GM12878 (cell line): ENCODE results near the gene LGMN. TPM values are rescaled to one million over a fixed set of nuclear protein-coding genes. Genes with fewer than 3 reads are reported as not detected.

Source experiments
- ATAC-seq: fragments of 200-7000 bp; cut with Tn5 transposase; 3 replicates; pipeline ENCODE4 v1.9.1; 2020; ENCODE audit warnings: mild to moderate bottlenecking, moderate library complexity
- BruUV-seq: library from RNA; stranded (reverse); fragments of 400-500 nt; replicated peaks from 2 replicates; lab custom pipeline; 2021; lab: Mats Ljungman, UMichigan
- CTCF ChIA-PET: fragments of 300-600 bp; sonication (Branson Sonifier 250); formaldehyde crosslinking; extraction: SDS; loops from one replicate; lab custom pipeline; 2021; ENCODE audit warnings: inconsistent platforms; lab: Yijun Ruan, JAX
- POLR2A ChIA-PET: fragments of 350-600 bp; formaldehyde crosslinking; extraction: SDS; loops from one replicate; lab custom pipeline; 2021; ENCODE audit warnings: inconsistent platforms; lab: Charles Lee
- RAD21 ChIA-PET: fragments of 300-600 bp; sonication (Branson Sonifier 250); formaldehyde crosslinking; loops from one replicate; lab custom pipeline; 2023; ENCODE audit warnings: antibody characterized with exemption; ENCODE audit not compliant: unreplicated experiment; lab: Charles Lee
- SMC1A ChIA-PET: fragments of 300-600 bp; sonication (Branson Sonifier 250); formaldehyde crosslinking; loops from one replicate; lab custom pipeline; 2023; ENCODE audit not compliant: unreplicated experiment, uncharacterized antibody; lab: Charles Lee
- DNase-seq: peaks from one replicate; pipeline ENCODE4 v3.0.0-alpha.2; 2011; ENCODE audit warnings: low read depth, low spot score
- FAIRE-seq: peaks from 3 replicates; lab custom pipeline; 2011; peaks lifted over from hg19 to GRCh38; lab: Jason Lieb, UNC
- H2AFZ ChIP-seq: 2 replicates; pipeline ENCODE4 v1.6.0; 2011; ENCODE audit warnings: low read depth, low read length, control low read depth; ENCODE audit not compliant: control insufficient read depth
- H3K27ac ChIP-seq: 2 replicates; pipeline ENCODE4 v1.5.1; 2011; ENCODE audit warnings: control low read depth; ENCODE audit not compliant: control insufficient read depth, insufficient read depth
- H3K27me3 ChIP-seq, 2 experiments: replicated peaks in 1 of 2; 2 replicates each; pipeline versions ENCODE4 v1.6.0 to v1.6.1; 2011; ENCODE audit warnings: low read length in 1 of 2; ENCODE audit not compliant: control insufficient read depth in 2 of 2, insufficient read depth in 2 of 2
- H3K36me3 ChIP-seq, 2 experiments: 2 replicates each; pipeline ENCODE4 v1.5.1; 2011; ENCODE audit warnings: low read length in 1 of 2; ENCODE audit not compliant: control insufficient read depth in 2 of 2, insufficient read depth in 2 of 2
- H3K4me1 ChIP-seq: 2 replicates; pipeline ENCODE4 v1.6.1; 2011; ENCODE audit warnings: mild to moderate bottlenecking, low read length, moderate library complexity, mixed read lengths; ENCODE audit not compliant: control insufficient read depth, insufficient read depth
- H3K4me2 ChIP-seq: 2 replicates; pipeline ENCODE4 v1.6.0; 2011; ENCODE audit warnings: control low read depth; ENCODE audit not compliant: control insufficient read depth, insufficient read depth
- H3K4me3 ChIP-seq: fragments of 200-600 bp; sonication (generic); 2 replicates; pipeline ENCODE4 v1.5.1; 2016
- H3K79me2 ChIP-seq: 2 replicates; pipeline ENCODE4 v1.6.0; 2011; ENCODE audit warnings: low read length; ENCODE audit not compliant: control insufficient read depth, insufficient read depth
- H3K9ac ChIP-seq: 2 replicates; pipeline ENCODE4 v1.8.0; 2011; ENCODE audit warnings: low read length, control low read depth, mixed read lengths; ENCODE audit not compliant: control insufficient read depth, insufficient read depth
- H3K9me3 ChIP-seq: replicated peaks from 3 replicates; pipeline ENCODE4 v1.5.1; 2011; ENCODE audit warnings: mild to moderate bottlenecking, low read length; ENCODE audit not compliant: control insufficient read depth, insufficient read depth
- H4K20me1 ChIP-seq: 2 replicates; pipeline ENCODE4 v1.6.0; 2011; ENCODE audit not compliant: control insufficient read depth, insufficient read depth
- ATF7 ChIP-seq: fragments of 450-650 bp; IDR thresholded peaks from 2 replicates; pipeline ENCODE4 v1.6.1; 2016; ENCODE audit warnings: low read depth, mild to moderate bottlenecking
- CUX1 ChIP-seq: IDR thresholded peaks from 2 replicates; pipeline ENCODE4 v1.6.1; 2012; ENCODE audit warnings: improper control_type of control experiment, low read depth, low read length; ENCODE audit not compliant: insufficient replicate concordance
- E2F4 ChIP-seq: IDR thresholded peaks from 2 replicates; pipeline ENCODE4 v1.6.1; 2012; ENCODE audit warnings: low read depth, low read length, improper control_type of control experiment
- POLR2AphosphoS2 ChIP-seq: IDR thresholded peaks from 2 replicates; pipeline ENCODE4 v1.6.1; 2011; ENCODE audit warnings: low read depth, mild to moderate bottlenecking, low read length, improper control_type of control experiment, moderate library complexity
- RAD51 ChIP-seq: fragments of 450-650 bp; IDR thresholded peaks from 2 replicates; pipeline ENCODE4 v1.6.1; 2016; ENCODE audit warnings: moderate library complexity, mild to moderate bottlenecking, inconsistent platforms
- RBBP5 ChIP-seq: fragments of 200-600 bp; sonication (generic); conservative IDR thresholded peaks from 2 replicates; pipeline ENCODE4 v1.6.1; 2016
- ZNF592 ChIP-seq: fragments of 450-650 bp; IDR thresholded peaks from 2 replicates; pipeline ENCODE4 v1.6.1; 2017; ENCODE audit warnings: mild to moderate bottlenecking, moderate library complexity
- WGBS: methylation state at CpG from one replicate; pipeline ENCODE4 v1.1.6; 2016; ENCODE audit warnings: low lambda C conversion rate; ENCODE audit not compliant: insufficient replicate concordance, insufficient coverage; ENCODE audit errors: missing lambda C conversion rate; 5-methylcytosine and 5-hydroxymethylcytosine counted together
- in situ Hi-C: fragments of 300-500 bp; cut with MboI; formaldehyde crosslinking; loops from 9 replicates; pipeline ENCODE4 v1.14.3; 2018; ENCODE audit warnings: mixed read lengths
- intact Hi-C: fragments of 100-400 bp; cut with micrococcal nuclease; formaldehyde crosslinking; loops from one replicate; pipeline ENCODE4 v1.14.2; 2022; ENCODE audit not compliant: unreplicated experiment
- polyA plus RNA-seq, 11 experiments: library from polyadenylated mRNA; depleted of rRNA in 4 of 11; unstranded in 6 of 11; stranded (reverse) in 5 of 11; fragments of >200 nt; fragmentation: Nextera tagmentation in 4 of 11; fragmentation: Illumina TruSeq in 1 of 11; extraction: Ambion mirVana in 4 of 11; extraction: Trizol in 1 of 11; gene quantifications; 1 replicate in 1 of 11; 2 replicates in 10 of 11; pipeline versions ENCODE4 v1.2.1 to v1.2.3, GENCODE V29; 2011 to 2016; ENCODE audit warnings: inconsistent platforms in 2 of 11, missing spikeins in 2 of 11, low read depth in 1 of 11
- total RNA-seq, 4 experiments: library from RNA; depleted of rRNA in 3 of 4; stranded (reverse); fragments of >200 nt in 3 of 4; fragmentation: Illumina TruSeq in 1 of 4; extraction: Trizol in 1 of 4; gene quantifications; 2 replicates each; pipeline versions ENCODE4 v1.2.1 to v1.2.3, GENCODE V29; 2013 to 2021

Gene LGMN
- total and polyA plus RNA-seq, 10 of the 15 experiments (the other 5 are each of a cell fraction or from before 2014, with no cell fraction given), result 0.71 to 192 (median 3.9) TPM

GRCh38 chr14:92678766-92679165, 69.7 kb downstream of the LGMN start:
- H3K4me2 ChIP-seq, result no peak overlapping the region
- H3K4me3 ChIP-seq, result no peak overlapping the region
- FAIRE-seq (no peak), ATAC-seq (no peak), DNase-seq (no peak)
- in situ Hi-C loops, result loop anchor here (25.0 kb wide), 1 partner anchor 541 kb away; no protein-coding TSS in a partner anchor
- H2AFZ ChIP-seq, result no peak overlapping the region
- H3K27me3 ChIP-seq, result no peaks in the 10 kb centered on the region
- no peaks in the 10 kb centered on the region for H4K20me1 ChIP-seq
- no peaks in the 10 kb centered on the region; the same call in 2 of the 3 replicates for H3K9me3 ChIP-seq
- CTCF ChIA-PET, result interaction anchor here (5.8 kb wide), 1 partner anchor 91 kb away, joined by 81 read pairs; no protein-coding TSS in a partner anchor
- H3K27ac ChIP-seq, result no peak overlapping the region
- TF ChIP-seq RAD51, result no peak
- TF ChIP-seq CUX1, result no peak
- no peak for TF ChIP-seq POLR2AphosphoS2
- TF ChIP-seq RBBP5, result no peak
- no peak for TF ChIP-seq ATF7
- TF ChIP-seq E2F4, result no peak
- TF ChIP-seq ZNF592, result no peak
- intact Hi-C loops, result no loop called here
- RAD21 ChIA-PET, result no interaction called here
- peaks cover 42% of the 10 kb centered on the region for H3K4me1 ChIP-seq
- SMC1A ChIA-PET, result interaction anchor here (6.8 kb wide), 1 partner anchor 91 kb away, joined by 63 read pairs; no protein-coding TSS in a partner anchor
- no TSS peak for BruUV-seq
- 76% methylated on average over 5 of the region's 5 CpGs for WGBS
- POLR2A ChIA-PET, result interaction anchor here (0.5 to 2.9 kb wide), 3 partner anchors 10 to 27 kb away, joined by 3 to 21 read pairs (median 4); no protein-coding TSS in a partner anchor
- no peak overlapping the region for H3K9ac ChIP-seq
- H3K36me3 ChIP-seq, result peaks cover 0 to 18% of the 10 kb centered on the region in 2 experiments; a peak in 3 of 4 replicates
- H3K79me2 ChIP-seq, result no peaks in the 10 kb centered on the region
